H9 (cell line): ENCODE results near the gene POLA1. TPM values are rescaled to one million over a fixed set of nuclear protein-coding genes. Genes with fewer than 3 reads are reported as not detected.

Experiments
- DNase-seq: peaks from one replicate; pipeline ENCODE4 v3.0.0-alpha.2; 2017
- H2AFZ ChIP-seq: one replicate; pipeline ENCODE4 v1.6.1; 2013; ENCODE audit warnings: mild to moderate bottlenecking, low read length, control low read depth, moderate library complexity
- H2AK5ac ChIP-seq: 2 replicates; pipeline ENCODE4 v1.6.1; 2013; ENCODE audit warnings: low read length, control low read depth, mixed read lengths; ENCODE audit not compliant: insufficient read length
- H2BK120ac ChIP-seq: one replicate; pipeline ENCODE4 v1.6.1; 2013; ENCODE audit warnings: low read depth, mild to moderate bottlenecking, low read length, control low read depth, inconsistent platforms; ENCODE audit not compliant: poor library complexity, severe bottlenecking
- H2BK12ac ChIP-seq: 2 replicates; pipeline ENCODE4 v1.6.1; 2013; ENCODE audit warnings: low read length, control low read depth, mixed read lengths, low read depth; ENCODE audit not compliant: insufficient read length
- H2BK15ac ChIP-seq: 2 replicates; pipeline ENCODE4 v1.6.1; 2013; ENCODE audit warnings: low read depth, low read length, control low read depth
- H2BK20ac ChIP-seq: one replicate; pipeline ENCODE4 v1.6.1; 2013; ENCODE audit warnings: low read depth, mild to moderate bottlenecking, low read length, control low read depth, inconsistent platforms; ENCODE audit not compliant: poor library complexity, severe bottlenecking
- H2BK5ac ChIP-seq: 2 replicates; pipeline ENCODE4 v1.6.1; 2013; ENCODE audit warnings: low read length, control low read depth, mixed read lengths; ENCODE audit not compliant: insufficient read length
- H3K14ac ChIP-seq: 2 replicates; pipeline ENCODE4 v1.6.1; 2013; ENCODE audit warnings: low read length, control low read depth; ENCODE audit not compliant: insufficient read depth
- H3K18ac ChIP-seq: 2 replicates; pipeline ENCODE4 v1.6.1; 2013; ENCODE audit warnings: low read depth, mild to moderate bottlenecking, mixed read lengths, low read length, control low read depth; ENCODE audit not compliant: insufficient read length
- H3K23ac ChIP-seq: 2 replicates; pipeline ENCODE4 v1.6.1; 2013; ENCODE audit warnings: low read length, control low read depth, mixed read lengths, low read depth; ENCODE audit not compliant: insufficient read length
- H3K23me2 ChIP-seq: 2 replicates; pipeline ENCODE4 v1.6.1; 2013; ENCODE audit warnings: low read depth, mild to moderate bottlenecking, mixed read lengths, low read length, control low read depth; ENCODE audit not compliant: insufficient read length, poor library complexity, severe bottlenecking
- H3K27ac ChIP-seq: 2 replicates; pipeline ENCODE4 v1.5.1; 2013; ENCODE audit warnings: low read length, control low read depth, mixed read lengths, low read depth; ENCODE audit not compliant: insufficient read length
- H3K27me3 ChIP-seq: 2 replicates; pipeline ENCODE4 v1.6.1; 2013; ENCODE audit warnings: low read length, control low read depth, inconsistent platforms; ENCODE audit not compliant: insufficient read depth
- H3K4ac ChIP-seq: 2 replicates; pipeline ENCODE4 v1.6.1; 2013; ENCODE audit warnings: low read depth, mild to moderate bottlenecking, control low read depth, inconsistent platforms, low read length, moderate library complexity
- H3K4me1 ChIP-seq: 2 replicates; pipeline ENCODE4 v1.6.1; 2013; ENCODE audit warnings: low read length, control low read depth, inconsistent platforms; ENCODE audit not compliant: insufficient read depth
- H3K4me2 ChIP-seq: 2 replicates; pipeline ENCODE4 v1.6.1; 2013; ENCODE audit warnings: low read length, control low read depth, mixed read lengths; ENCODE audit not compliant: insufficient read length, insufficient read depth
- H3K56ac ChIP-seq: 2 replicates; pipeline ENCODE4 v1.6.1; 2013; ENCODE audit warnings: low read depth, mild to moderate bottlenecking, mixed read lengths, low read length, control low read depth; ENCODE audit not compliant: insufficient read length
- H3K79me1 ChIP-seq: 2 replicates; pipeline ENCODE4 v1.6.1; 2013; ENCODE audit warnings: low read depth, mild to moderate bottlenecking, moderate library complexity, low read length, control low read depth, inconsistent platforms; ENCODE audit not compliant: insufficient read depth, poor library complexity, severe bottlenecking
- H3K79me2 ChIP-seq: 2 replicates; pipeline ENCODE4 v1.6.1; 2013; ENCODE audit warnings: low read length, control low read depth, inconsistent platforms; ENCODE audit not compliant: insufficient read depth
- H3K9ac ChIP-seq: 2 replicates; pipeline ENCODE4 v1.6.1; 2013; ENCODE audit warnings: low read length, control low read depth, mixed read lengths; ENCODE audit not compliant: insufficient read length; ENCODE audit errors: extremely low read depth
- H3K9me3 ChIP-seq: one replicate; pipeline ENCODE4 v1.6.1; 2013; ENCODE audit warnings: low read depth, low read length, inconsistent platforms; ENCODE audit not compliant: control insufficient read depth
- H3T11ph ChIP-seq: one replicate; pipeline ENCODE4 v1.6.1; 2013; ENCODE audit warnings: mild to moderate bottlenecking, low read length, control low read depth, inconsistent platforms
- H4K20me1 ChIP-seq: one replicate; pipeline ENCODE4 v1.6.1; 2013; ENCODE audit not compliant: control insufficient read depth, insufficient read length, insufficient read depth
- H4K5ac ChIP-seq: 2 replicates; pipeline ENCODE4 v1.6.1; 2013; ENCODE audit warnings: low read depth, mild to moderate bottlenecking, mixed read lengths, low read length, control low read depth; ENCODE audit not compliant: insufficient read length
- H4K8ac ChIP-seq: replicated peaks from 2 replicates; pipeline ENCODE4 v1.6.1; 2013; ENCODE audit warnings: low read length, control low read depth, mixed read lengths, low read depth; ENCODE audit not compliant: insufficient read length
- H4K91ac ChIP-seq: 2 replicates; pipeline ENCODE4 v1.6.1; 2013; ENCODE audit warnings: low read depth, mild to moderate bottlenecking, moderate library complexity, mixed read lengths, low read length, control low read depth; ENCODE audit not compliant: insufficient read length
- H3K27ac Mint-ChIP-seq, 3 experiments: 2 replicates in 2 of 3; 3 replicates in 1 of 3; pipeline ENCODE4 v1.8.0; 2020 to 2021; ENCODE audit warnings: mixed read lengths in 3 of 3, mild to moderate bottlenecking in 1 of 3, moderate library complexity in 1 of 3
- H3K27me3 Mint-ChIP-seq: 2 replicates; pipeline ENCODE4 v1.8.0; 2021; ENCODE audit warnings: low read depth, mild to moderate bottlenecking, moderate library complexity, mixed read lengths
- H3K36me3 Mint-ChIP-seq, 3 experiments: 2 replicates in 2 of 3; 3 replicates in 1 of 3; pipeline ENCODE4 v1.8.0; 2020 to 2021; ENCODE audit warnings: low read depth in 3 of 3, mixed read lengths in 3 of 3; ENCODE audit not compliant: insufficient read depth in 1 of 3
- H3K4me1 Mint-ChIP-seq, 2 experiments: 2 replicates each; pipeline ENCODE4 v1.8.0; 2020; ENCODE audit warnings: mixed read lengths in 2 of 2
- H3K4me3 Mint-ChIP-seq, 2 experiments: 2 replicates in 1 of 2; 3 replicates in 1 of 2; pipeline ENCODE4 v1.8.0; 2020 to 2021; ENCODE audit warnings: mild to moderate bottlenecking in 2 of 2, mixed read lengths in 2 of 2, moderate library complexity in 1 of 2
- H3K9me3 Mint-ChIP-seq, 2 experiments: 2 replicates in 1 of 2; 3 replicates in 1 of 2; pipeline ENCODE4 v1.8.0; 2020; ENCODE audit warnings: mild to moderate bottlenecking in 2 of 2, mixed read lengths in 2 of 2, moderate library complexity in 1 of 2
- WGBS: extraction: QIAGEN DNeasy Blood & Tissue Kit; methylation state at CpG from one replicate; pipeline ENCODE4 v1.1.7; 2013; ENCODE audit warnings: missing lambda C conversion rate, low lambda C conversion rate, mixed read lengths; ENCODE audit not compliant: insufficient read length; ENCODE audit errors: extremely low coverage; 5-methylcytosine and 5-hydroxymethylcytosine counted together
- total RNA-seq: library from RNA; stranded (reverse); gene quantifications from 2 replicates; pipeline ENCODE4 v1.2.1, GENCODE V29; 2021
- TF ChIP-seq, protein P1 (sequence below): fragments of 200-600 bp; sonication (generic); conservative IDR thresholded peaks from 3 replicates; pipeline ENCODE4 v1.8.0; 2021; ENCODE audit warnings: antibody characterized with exemption, mild to moderate bottlenecking

The POLA1 gene
- total RNA-seq, 1 experiment from 2014 or later: 60.2 TPM

DNA sequence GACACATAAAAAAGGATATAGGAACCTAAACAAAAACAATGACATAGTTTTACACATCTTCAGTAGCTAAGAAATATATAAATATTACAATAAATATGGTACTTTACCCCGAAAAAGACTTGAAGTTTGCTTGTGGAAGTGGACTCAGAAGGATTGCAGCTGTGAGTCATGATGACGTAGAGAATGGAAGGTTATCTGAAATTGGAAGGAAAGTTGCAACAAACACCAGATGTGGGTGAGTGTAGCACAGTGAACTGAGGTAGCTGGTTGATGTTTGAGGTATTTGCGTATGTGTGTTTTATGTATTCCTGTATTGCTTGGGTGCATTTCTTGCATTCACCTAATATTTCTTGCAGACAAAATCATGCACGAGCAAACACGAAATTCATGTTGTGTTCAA, 209.1 kb downstream of the POLA1 start:
- Histone ChIP-seq H2AK5ac (no peak overlapping the region), H3K23ac (no peak overlapping the region), H3K9me3 (no peaks in the 10 kb centered on the region), H3K27ac (no peak overlapping the region), H2AFZ (no peak overlapping the region), H3K4me2 (no peak overlapping the region), H4K91ac (no peak overlapping the region), H4K5ac (no peak overlapping the region), H3K79me1 (no peaks in the 10 kb centered on the region), H3K4ac (no peak overlapping the region), H3K27me3 (no peaks in the 10 kb centered on the region), H3T11ph (no peak overlapping the region), H3K14ac (no peak overlapping the region), H2BK12ac (no peak overlapping the region), H2BK20ac (no peak overlapping the region), H3K79me2 (no peaks in the 10 kb centered on the region), H2BK120ac (no peak overlapping the region), H3K23me2 (no peaks in the 10 kb centered on the region), H3K4me1 (no peaks in the 10 kb centered on the region; the same call in 1 of the 2 replicates), H3K18ac (no peak overlapping the region), H4K20me1 (no peaks in the 10 kb centered on the region), H3K56ac (no peak overlapping the region), H2BK15ac (no peak overlapping the region), H4K8ac (no peak overlapping the region), H3K9ac (no peak overlapping the region), H2BK5ac (no peak overlapping the region)
- no peak for DNase-seq
- TF ChIP-seq, protein P1, sequence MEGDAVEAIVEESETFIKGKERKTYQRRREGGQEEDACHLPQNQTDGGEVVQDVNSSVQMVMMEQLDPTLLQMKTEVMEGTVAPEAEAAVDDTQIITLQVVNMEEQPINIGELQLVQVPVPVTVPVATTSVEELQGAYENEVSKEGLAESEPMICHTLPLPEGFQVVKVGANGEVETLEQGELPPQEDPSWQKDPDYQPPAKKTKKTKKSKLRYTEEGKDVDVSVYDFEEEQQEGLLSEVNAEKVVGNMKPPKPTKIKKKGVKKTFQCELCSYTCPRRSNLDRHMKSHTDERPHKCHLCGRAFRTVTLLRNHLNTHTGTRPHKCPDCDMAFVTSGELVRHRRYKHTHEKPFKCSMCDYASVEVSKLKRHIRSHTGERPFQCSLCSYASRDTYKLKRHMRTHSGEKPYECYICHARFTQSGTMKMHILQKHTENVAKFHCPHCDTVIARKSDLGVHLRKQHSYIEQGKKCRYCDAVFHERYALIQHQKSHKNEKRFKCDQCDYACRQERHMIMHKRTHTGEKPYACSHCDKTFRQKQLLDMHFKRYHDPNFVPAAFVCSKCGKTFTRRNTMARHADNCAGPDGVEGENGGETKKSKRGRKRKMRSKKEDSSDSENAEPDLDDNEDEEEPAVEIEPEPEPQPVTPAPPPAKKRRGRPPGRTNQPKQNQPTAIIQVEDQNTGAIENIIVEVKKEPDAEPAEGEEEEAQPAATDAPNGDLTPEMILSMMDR: no peak
- H3K4me3 Mint-ChIP-seq: no peak overlapping the region
- WGBS: no CpG with 5 or more reads among the region's 5 CpGs
- no peaks in the 10 kb centered on the region for H3K27me3 Mint-ChIP-seq
- peaks cover 11 to 24% of the 10 kb centered on the region in 2 experiments for H3K4me1 Mint-ChIP-seq
- peaks cover 0 to 2% of the 10 kb centered on the region in 2 experiments; a peak in 2 of 5 replicates for H3K9me3 Mint-ChIP-seq
- no peak overlapping the region for H3K27ac Mint-ChIP-seq
- peaks cover 9 to 10% (median 10%) of the 10 kb centered on the region in 3 experiments; a peak in 6 of 7 replicates for H3K36me3 Mint-ChIP-seq
